ENCODE results near the gene MZB1.
A peak's percentile ranks its signal among the peaks of the same experiment; 100 is the strongest.
"Not testable (repeated sequence)": the region's sequence is repeated elsewhere in the genome, so short reads cannot be mapped to it uniquely, and the experiment has no call there.

The MZB1 gene

DNA sequence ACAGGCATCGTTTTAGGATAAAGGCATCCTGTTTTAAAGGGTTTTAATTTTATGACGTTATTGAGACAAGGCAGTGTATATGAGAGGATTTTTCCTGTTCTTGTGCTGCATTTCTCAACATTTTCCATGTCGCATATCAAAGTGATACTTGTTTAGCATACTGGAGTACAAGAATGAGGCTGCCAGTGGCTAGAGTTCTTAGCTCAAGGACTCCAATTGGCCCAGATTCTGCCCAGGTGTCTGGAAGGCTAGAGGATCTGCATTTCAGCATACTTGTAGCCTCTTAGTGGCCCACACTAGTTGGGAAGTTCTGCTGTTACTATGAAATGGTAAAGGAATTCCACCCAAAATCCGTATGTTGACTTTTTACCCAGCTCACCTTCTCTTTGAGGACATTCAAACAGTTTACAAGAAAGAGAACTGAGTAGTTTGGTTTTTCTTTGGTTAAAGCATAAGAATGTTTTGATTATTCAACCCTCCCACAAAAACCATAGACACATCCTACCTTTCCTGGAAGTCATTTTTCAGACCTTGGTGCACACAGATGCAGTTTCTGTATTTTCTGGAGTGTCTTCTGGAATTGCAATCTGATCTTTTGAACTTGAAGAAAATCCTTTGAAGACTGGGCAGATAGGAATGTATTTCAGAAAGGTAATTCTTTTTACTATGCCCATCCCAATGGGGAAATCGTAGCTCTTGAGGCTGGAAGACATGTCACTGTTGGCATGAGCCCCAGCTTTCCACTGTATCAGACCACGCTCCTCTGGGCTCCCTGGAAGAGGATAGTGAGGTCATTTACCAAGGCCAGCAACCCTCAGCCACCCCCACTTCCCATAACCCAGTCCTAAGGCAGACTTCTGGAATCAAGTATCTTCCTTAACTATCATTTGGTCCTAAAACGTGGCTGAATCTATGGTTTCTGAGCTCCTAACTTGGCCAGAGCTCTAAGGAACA is 18.0 kb downstream of the MZB1 start:
- DNase-seq = no peak

DNA sequence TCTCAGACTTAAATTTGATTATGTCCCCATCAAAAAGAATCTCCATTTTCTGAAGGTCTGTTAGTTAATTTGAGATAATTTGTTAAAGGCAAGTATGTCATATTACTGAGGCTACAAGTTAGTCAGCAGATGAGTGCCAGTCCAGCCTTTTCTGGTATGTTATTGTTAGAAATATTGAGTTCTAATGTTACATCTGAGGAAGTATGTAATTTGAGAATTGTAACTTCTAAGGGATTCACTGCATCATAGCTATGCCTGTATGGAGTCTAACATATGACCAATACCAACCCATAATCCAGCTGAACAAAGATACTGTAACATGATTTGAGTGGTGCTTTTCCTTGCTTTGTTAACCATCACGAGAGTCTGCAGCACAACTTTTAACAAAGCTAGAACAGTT is 20.5 kb downstream of the MZB1 start:
- DNase-seq = no peak

DNA sequence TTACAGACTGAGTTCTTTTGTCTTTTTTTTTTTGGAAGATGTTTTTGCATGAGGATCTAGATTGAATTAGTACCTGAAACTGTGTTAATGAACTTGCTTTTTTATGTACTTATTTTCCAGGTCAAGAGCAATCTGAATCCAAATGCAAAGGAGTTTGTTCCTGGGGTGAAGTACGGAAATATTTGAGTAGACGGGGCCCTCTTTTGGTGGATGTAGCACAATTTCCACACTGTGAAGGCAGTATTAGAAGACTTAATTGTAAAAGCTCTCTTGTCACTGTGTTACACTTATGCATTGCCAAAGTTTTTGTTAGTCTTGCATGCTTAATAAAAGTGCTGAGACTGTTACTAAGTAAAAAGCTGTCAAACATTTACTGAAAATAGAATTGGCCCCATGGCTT is 21.1 kb downstream of the MZB1 start:
- DNase-seq = peak; percentile 48

DNA sequence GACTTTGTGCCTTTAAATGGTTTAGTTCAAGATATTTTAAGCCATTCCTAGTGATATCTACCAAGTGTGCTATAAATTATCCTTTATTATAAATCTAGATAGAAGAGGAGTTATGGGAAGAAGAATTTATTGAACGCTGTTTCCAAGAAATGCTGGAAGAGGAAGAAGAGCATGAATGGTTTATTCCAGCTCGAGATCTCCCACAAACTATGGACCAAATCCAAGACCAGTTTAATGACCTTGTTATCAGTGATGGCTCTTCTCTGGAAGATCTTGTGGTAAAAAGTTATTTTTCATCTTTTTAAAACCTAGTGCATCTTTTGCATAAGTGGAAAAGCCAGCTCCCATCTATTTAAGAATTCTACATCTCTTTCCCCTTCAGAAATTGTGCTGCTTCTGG is 25.2 kb downstream of the MZB1 start:
- DNase-seq = no peak

DNA sequence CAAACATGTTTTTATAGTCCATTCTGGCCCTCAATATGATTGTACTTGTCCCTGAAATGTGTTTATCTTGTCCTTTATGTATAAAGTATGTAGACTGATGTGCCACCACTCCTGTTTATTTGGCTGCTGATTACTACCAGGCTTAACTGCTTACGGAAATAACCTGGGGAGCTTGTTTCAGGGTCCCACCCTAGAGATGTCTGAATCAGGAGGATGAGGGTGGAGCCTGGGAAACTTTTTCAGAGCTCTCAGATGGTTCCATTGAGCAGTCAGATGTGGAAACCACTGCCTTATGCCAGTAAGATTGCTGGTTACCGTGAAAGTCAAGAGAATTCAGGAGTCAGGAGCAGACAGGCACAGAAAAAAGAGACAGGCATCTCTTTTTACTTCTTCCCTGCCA is 25.8 kb downstream of the MZB1 start:
- DNase-seq = no peak

DNA sequence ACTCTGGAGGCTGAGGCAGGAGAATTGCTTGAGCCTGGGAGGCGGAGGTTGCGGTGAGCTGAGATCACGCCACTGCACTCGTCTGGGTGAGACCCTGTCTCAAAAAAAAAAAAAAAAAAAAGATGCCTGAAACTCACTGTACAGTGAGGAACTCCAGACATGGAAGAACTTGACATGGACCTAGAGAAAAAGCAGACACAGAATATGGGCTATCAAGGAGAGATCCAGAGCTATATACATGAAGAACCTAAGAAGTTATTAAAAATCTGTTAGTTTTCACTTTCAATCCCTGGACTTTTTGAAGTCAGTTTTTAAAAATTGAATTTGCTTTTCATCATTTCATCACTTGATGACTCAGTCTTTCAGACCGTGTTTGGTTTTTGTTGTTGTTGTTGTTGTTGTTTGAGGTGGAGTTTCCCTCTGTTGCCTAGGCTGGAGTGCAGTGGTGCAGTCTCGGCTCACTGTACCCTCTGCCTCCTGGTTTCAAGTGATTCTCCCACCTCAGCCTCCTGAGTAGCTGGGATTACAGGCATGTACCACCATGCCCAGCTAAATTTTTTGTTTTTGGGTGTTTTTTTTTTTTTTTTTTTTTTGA is 27.8 kb downstream of the MZB1 start:
- no peak for DNase-seq

DNA sequence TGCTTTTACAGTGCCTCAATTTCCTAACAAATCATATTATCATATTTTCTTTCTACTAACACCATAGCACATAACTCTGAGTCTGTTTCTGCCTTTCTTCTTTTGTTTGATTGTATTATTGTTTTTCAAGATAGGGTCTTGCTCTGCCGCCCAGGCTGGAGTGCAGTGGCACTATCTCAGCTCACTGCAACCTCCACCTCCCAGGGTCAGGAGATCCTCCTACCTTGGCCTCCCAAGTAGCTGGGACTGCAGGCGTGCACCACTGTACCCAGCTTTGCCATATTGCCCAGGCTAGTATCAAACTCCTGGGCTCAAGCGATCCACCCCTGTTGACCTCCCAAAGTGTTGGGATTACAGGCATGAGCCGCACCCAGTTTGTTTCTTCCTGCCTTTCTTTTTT is 29.3 kb downstream of the MZB1 start:
- no peak for DNase-seq

DNA sequence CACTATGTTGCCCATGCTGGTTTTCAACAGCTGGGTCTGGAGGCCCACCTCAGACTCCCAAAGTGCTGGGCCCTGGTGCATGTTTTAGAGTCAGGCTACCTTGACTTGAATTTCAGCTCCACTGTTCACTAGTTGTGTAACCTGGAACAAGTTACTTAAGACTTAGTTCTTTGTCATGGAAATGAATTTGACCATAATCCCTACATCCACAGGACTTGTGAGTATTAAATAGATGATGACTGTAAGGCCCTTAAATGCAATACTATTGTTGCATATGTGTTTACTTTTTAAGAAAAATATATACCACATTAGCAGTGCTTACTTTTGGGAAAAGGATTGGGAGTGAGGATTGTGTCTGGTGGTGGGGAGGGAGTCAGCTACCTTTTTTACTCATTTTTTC is 31.6 kb downstream of the MZB1 start:
- no peak for DNase-seq

DNA sequence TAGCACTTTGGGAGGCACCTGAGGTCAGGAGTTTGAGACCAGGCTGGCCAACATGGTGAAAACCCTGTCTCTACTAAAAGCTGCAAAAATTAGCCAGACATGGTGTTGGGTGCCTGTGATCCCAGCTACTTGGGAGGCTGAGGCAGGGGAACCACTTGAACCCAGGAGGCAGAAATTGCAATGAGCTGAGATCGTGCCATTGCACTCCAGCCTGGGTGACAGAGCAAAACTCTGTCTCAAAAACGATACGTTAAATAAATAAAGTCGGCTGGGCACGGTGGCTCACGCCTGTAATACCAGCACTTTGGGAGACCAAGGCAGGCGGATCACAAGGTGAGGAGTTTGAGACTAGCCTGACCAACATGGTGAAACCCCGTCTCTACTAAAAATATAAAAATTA is 33.8 kb downstream of the MZB1 start:
- DNase-seq = not testable (repeated sequence)

DNA sequence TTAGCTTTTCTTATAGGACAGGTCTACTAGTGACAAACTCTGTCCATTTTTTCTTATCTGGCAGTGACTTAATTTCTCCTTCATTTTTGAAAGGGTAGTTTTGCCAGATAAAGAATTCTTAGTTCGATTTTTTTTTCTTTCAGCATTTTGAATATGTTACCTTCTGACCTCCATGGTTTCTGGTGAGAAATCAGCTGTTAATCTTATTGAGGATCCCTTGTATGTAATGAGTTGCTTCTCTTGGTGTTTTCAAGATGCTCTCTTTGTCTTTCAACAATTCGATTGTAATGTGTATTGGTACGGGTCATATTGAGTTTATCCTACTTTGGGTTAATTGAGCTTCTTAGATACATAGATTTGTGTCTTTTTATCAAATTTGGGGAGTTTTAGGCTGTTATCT is 35.5 kb downstream of the MZB1 start:
- no peak for DNase-seq

DNA sequence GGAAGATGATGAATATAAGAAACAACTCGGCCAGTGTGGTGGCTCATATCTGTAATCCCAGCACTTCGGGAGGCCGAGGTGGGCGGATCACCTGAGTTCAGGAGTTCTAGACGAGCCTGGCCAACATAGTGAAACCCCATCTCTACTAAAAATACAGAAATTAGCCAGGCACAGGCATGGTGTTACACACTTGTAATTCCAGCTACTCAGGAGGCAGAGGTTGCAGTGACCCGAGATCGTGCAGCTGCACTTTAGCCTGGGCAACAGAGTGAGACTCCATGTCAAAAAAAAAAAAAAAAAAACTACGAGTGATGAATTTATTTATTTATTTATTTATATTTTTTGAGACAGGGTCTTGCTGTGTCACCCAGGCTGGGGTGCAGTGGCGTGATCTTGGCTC is 41.9 kb downstream of the MZB1 start:
- not testable (repeated sequence) for DNase-seq

DNA sequence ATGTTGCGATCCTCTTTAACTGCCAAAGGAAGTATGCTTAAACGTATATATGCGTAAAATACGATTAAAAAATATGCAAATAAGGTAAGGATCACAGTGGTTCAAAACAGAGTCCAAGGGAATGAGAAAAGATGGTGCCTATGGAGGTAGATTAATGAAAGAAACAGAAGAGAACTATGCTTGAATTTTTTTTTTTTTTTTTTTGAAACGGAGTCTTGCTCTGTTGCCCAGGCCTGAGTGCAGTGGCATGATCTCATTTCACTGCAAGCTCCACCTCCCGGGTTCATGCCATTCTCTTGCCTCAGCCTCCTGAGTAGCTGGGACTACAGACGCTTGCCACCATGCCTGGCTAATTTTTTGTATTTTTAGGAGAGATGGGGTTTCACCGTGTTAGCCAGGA is 44.3 kb downstream of the MZB1 start:
- DNase-seq = not testable (repeated sequence)

DNA sequence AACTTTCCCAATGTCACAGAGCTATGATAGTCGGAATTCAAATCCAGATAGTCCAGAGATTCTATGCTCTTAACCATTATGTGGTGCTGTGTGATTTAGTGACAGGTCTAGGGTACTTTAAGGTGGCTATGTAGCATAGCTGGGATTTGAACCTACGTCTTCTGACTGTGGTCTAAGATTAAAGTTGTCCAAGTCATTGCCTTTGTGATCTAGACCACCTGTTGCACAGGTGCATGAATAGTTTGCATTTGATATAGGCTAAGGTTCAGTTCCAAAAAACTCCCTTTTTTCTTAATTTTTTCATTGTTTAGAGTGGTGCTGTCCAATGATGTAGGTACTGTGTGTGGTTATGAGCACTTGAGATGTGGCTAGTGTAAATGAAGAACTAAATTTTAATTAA is 45.5 kb downstream of the MZB1 start:
- no peak for DNase-seq

DNA sequence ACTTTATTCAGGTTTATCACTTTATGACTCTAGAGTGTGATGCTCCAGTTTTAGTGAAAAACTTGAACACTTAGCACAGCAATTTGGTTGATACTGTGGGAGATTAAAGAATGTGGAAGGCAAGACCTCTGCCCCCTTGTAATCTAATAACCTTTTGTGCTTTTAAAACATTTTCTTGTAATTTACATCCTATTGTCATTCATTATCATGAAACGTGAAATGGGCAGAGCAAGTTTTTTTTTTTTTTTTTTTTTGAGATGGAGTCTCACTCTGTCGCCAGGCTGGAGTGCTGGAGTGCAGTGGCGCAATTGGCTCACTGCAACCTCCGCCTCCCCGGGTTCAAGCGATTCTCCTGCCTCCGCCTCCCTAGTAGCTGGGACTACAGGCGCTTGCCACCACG is 46.2 kb downstream of the MZB1 start:
- no peak for DNase-seq

DNA sequence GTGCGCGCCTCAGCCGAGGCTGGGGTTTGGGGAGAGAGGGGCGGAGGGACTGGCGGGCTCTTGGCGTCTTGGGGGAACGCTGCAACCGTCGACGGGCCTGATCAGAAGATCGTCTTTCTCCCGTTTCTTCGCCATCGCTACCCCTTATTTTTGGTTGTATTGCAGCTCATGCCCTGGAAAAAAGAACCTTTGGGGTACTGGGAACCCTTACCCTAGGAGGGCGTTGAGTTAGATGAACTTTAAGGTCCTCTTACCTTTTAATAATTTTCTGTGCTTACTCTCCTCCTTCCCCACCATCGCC is 47.3 kb downstream of the MZB1 start:
- no peak for DNase-seq

DNA sequence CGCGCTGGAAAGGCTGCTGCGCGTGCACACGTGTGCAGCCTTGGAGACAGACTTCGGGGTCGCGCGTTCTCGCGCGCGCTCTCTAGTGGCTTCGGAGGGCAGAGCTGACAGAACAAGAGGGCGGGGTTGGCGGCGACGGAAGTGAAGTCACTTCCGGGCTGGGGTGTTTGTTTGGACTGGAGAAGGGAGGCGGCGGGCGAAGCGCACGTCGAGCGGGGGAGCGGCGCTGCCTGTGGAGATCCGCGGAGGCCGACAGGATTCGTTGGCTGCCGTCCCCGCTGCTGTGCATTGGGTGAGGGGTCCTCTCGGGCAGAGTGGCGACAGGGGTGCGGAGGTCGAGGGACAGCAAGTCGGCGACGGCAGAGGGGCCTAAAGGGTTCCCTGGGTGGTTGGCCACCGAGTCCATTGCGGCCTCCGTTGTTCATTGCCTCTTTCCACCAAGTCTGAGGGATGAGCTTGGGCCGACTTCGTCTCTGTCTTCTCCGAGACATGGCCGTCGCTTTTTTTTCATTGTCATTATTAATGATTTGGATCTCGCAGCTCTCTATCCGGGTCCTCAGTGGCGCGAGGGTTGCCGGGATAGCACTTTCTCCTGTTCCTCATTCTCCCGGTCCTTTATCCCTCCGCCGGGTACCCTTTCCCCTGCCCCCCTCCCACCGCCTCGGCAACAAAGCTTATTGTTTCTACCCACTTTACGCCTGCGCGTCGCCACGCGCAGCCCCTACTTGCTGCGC is 47.9 kb downstream of the MZB1 start, which contains the start of gene PAIP2:
PAIP2 (plus strand) TSS at position 166 of the 734 bp plus-strand sequence. CDS start 21,931 bp downstream, outside the sequence.
- DNase-seq = peak; percentile 97

DNA sequence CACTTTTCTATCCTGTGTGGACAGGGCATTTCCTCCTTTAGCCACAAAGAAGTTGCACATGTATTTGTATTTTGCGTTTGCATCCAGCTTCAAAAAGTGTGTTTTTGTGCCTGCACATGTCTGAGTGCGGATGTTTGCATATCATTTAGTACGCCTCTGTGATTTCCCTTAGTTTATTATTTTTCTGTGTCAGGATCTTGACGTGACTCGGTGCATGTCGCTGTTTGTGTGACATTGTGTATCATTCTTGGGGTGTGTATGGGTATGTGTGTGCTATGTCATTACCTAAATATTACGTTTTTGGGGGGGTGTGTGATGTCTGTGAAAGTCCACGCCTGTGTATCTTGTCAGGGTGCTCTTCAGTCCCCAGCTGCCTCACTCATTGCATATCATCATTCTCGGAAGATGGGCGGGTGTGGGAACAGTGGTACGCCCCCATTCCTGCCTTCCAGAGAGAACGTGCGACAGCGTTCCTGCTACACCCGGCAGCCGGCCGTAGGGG is 48.5 kb downstream of the MZB1 start:
- no peak for DNase-seq

DNA sequence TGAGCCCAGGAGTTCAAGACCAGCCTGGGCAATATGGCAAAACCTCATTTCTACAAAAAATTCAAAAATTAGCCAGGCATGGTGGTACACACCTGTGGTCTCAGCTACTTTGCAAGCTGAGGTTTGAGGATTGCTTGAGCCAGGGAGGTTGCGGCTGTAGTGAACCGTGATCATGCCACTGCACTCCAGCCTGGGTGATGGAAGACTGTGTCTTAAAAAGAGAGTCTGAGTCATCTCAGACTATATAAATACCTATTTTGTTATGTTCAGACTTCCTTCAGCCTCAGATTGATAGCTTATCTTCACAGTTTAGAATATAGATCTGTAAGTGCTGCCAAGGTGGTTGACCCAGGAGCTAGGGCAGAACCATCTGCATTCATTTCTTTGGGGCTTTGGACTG is 49.7 kb downstream of the MZB1 start:
- no peak for DNase-seq
